PC-3 (cell line): ENCODE results near the gene HSFX4.

Source experiments
- CTCF ChIP-seq: fragments of 300-600 bp; sonication (generic); conservative IDR thresholded peaks from 2 replicates; pipeline ENCODE4 v1.5.1; 2017; ENCODE audit warnings: antibody characterized with exemption, low read depth, mild to moderate bottlenecking, low read length
- EZH2 ChIP-seq: fragments of 300-600 bp; sonication (generic); IDR thresholded peaks from one replicate; pipeline ENCODE4 v1.6.1; 2017; ENCODE audit warnings: antibody characterized with exemption, mild to moderate bottlenecking, low read length; ENCODE audit not compliant: unreplicated experiment

GRCh38 chrX:149938427-149938880 is 9.1 kb downstream of the HSFX4 start, which contains the start of gene EOLA2:
- no peak for TF ChIP-seq EZH2
- TF ChIP-seq CTCF: peak; percentile 56
